ENCODE data around the gene ACBD7.
A peak's percentile ranks its signal among the peaks of the same experiment; 100 is the strongest.

ACBD7 gene

GRCh38 chr10:15037691-15038090 is 50.9 kb downstream of the ACBD7 start:
- TF ChIP-seq CTCF (IDR thresholded peaks at IDR 0.05; ENCODE audit: low read depth, low read length, missing control alignments), result no peak
- no peak for DNase-seq (ENCODE audit: extremely low read depth, low read depth)
- no peak overlapping the region for H3K4me3 ChIP-seq (replicated peaks; ENCODE audit: low read depth, low read length)

GRCh38 chr10:15035385-15036301 is 52.9 kb downstream of the ACBD7 start:
- no peak for TF ChIP-seq CTCF (IDR thresholded peaks at IDR 0.05; ENCODE audit: low read depth, low read length, missing control alignments)
- no peak overlapping the region for H3K4me3 ChIP-seq (replicated peaks; ENCODE audit: low read depth, low read length)
- peak; percentile 40 for DNase-seq (ENCODE audit: extremely low read depth, low read depth)

- TF ChIP-seq CTCF (IDR thresholded peaks at IDR 0.05; ENCODE audit: low read depth, low read length, missing control alignments), result no peak
- no peak overlapping the region for H3K4me3 ChIP-seq (replicated peaks; ENCODE audit: low read depth, low read length)
- no peak for DNase-seq (ENCODE audit: extremely low read depth, low read depth)
These were observed 60.8 kb downstream of the ACBD7 start for GRCh38 chr10:15027741-15028140.

Measured in HFF-Myc (cell line).